Measurements from ENCODE around the gene C1orf210.

The C1orf210 gene

DNA sequence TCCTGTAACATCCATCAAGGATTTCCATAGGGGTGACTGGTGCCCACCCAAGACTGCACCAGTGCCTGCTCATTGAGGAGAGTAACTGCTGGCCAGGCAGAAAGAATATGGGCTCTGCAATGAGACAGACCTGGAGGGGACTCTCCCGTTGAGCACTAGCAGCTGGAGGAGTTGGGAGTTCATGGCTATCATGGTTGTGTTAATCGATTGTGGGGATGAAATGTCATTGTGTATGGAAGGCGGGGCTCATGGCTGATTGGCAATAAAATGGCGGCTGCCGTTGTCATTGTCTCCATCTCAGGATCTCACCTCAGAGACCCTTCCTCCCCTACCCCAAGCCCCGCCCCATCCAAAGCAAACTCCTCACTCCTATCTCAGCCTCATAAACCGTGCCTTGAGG lies 11.7 kb downstream of the C1orf210 start:
- DNase-seq: no peak

DNA sequence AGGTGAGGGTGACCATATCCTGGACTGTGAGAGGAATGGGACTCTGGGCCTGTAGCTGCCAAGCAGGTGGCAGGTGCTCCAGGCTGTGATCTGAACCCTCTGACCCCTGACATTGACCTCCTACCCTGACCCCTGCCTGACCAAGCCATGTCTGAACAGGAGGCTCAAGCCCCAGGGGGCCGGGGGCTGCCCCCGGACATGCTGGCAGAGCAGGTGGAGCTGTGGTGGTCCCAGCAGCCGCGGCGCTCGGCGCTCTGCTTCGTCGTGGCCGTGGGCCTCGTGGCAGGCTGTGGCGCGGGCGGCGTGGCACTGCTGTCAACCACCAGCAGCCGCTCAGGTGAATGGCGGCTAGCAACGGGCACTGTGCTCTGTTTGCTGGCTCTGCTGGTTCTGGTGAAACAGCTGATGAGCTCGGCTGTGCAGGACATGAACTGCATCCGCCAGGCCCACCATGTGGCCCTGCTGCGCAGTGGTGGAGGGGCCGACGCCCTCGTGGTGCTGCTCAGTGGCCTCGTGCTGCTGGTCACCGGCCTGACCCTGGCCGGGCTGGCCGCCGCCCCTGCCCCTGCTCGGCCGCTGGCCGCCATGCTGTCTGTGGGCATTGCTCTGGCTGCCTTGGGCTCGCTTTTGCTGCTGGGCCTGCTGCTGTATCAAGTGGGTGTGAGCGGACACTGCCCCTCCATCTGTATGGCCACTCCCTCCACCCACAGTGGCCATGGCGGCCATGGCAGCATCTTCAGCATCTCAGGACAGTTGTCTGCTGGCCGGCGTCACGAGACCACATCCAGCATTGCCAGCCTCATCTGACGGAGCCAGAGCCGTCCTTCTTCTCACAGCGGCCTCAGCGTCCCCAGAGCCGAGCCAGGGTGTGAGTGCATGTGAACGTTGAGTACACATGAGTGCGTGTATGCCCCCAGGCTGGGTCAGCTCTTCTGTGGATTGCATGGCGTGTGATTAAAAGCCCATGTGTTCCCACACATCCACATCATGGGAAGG lies 12.5 kb downstream of the C1orf210 start:
- no peak for DNase-seq

DNA sequence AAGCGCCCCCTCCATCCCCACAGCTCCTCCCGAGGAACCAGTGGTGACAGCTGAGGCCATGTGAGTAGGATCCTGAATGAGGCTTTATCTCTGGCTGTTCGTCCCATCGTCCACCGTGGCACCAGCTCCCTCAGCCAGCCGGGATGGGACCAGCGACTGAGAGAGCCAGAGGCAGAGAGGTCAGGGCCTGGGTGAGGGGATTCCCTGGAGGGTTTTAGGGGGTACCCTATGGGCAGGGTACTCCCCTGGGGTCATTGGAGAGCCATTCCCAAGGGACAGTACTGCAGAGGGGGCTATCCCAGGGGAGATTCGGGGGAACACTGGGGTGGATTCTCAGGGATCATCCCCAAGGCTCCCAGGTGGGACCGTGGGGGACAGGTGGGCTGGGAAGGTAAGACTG lies 13.2 kb downstream of the C1orf210 start:
- DNase-seq: peak in 11 of 14 donors; percentile 37 to 74 (median 60)

DNA sequence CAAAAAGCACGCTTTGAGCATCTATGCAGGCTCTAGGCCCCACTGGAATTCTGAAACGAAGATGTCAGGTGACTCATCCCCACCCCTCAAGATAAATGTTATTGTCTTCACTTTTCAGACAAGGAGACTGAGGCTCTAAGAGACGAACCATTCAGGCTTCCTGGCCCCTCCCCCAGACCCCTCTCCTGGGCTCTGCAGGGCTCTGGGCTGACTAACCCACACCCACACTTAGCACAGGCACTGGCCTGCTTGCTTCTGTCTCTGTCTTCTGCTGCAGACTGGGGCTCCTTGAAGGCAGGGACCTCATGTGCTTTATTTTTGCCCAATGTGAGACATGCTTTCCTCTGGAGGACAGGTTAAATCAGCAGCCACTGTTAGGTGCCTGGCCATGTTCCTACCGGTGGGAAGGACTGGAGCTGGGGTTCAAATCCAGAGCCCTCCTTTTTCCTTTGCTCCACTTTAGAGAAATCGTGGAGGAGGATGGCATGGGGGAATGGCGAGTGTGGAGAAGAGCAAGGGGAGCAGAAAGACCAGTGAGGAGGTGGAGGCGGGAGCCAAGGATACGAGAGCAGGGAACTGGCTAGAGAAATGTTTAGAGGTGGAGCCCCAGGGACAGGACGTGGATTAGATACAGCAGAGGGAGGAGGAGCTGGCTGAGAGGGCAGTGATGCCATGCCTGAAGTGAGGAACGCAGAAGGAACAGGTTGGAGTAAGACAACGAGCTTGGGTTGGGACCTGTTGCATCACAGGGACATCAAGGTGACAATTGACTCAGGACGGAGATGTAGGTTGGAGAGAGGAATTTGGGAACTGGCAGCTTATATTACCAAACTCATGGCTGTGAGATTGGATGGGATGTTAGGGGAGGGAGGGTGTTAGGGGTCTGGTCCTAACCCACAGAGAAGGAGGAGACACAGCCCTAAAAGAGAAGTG lies 13.9 kb downstream of the C1orf210 start:
- no peak for DNase-seq

DNA sequence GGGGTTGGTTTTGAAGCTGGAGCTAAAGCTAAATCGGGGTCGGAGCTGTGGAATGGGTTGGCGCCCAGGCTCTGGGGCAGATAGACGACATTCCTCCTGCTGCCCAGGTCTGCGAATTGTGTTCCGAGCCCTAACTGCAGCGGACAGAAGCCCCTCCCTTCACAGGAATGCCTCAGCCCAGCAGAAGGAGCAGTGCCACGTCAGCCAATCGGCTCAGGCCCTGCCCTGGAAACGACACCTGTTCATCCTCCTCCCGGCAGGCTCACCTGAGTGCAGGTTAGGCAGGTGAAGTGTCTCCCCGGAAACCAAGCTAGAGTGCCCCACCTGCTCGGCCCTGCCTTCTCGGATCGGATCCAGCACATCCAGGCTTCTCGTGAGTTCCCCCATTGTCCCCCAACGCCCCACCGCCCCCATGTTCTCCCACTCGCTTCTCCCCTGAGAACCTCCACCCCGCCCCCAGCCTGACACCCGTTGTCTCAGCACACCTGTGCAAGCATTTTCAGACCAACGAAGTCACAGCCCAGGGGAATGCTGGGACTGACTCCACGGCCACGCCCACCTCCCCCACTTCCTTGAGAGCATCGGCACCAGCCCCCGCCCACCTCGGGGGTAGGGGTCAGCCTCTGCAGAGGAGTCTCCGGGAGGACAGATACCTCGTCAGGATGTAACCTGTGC lies 14.8 kb downstream of the C1orf210 start:
- DNase-seq: no peak

DNA sequence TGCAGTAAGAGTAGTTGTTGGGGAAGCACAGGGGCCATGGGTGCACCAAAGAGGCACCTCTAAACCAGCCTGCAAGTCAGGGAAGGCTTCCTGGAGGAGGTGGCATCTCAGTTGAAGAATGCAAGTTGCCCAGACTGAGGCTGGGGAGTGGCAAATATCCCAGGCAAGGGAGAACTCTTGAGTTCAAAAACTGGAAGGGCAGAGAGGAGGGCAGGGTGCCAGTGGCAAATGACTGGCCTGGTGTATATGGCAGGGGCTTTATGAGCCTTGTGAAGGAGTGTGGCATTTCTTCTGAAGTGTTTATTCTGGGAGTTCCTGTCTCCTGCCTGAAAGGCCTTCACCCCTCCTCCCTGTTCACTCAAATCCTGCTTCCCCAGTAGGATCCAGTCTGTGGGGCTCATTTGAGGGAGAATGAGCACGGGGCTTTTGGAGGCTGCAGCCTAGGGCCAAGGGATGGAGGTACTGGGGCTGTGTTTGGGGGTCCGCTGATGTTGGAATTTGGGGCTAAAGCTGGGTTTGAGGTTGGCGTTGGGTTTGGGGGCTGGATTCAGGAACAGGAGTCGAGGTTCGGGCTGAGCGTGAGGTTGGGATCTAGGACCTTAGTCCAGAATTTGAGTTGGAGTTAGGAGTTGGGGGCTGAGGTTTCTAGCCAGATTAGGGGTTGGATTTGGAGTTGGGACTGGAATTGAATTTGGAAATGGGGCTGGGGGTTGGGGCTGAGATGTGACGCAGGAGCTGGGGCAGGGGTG lies 15.6 kb downstream of the C1orf210 start, which contains the start of gene TMEM125:
TMEM125 (plus strand) TSS at position 357 of the 749 bp plus-strand sequence. CDS start 2,740 bp downstream, outside the sequence.
- no peak for DNase-seq

DNA sequence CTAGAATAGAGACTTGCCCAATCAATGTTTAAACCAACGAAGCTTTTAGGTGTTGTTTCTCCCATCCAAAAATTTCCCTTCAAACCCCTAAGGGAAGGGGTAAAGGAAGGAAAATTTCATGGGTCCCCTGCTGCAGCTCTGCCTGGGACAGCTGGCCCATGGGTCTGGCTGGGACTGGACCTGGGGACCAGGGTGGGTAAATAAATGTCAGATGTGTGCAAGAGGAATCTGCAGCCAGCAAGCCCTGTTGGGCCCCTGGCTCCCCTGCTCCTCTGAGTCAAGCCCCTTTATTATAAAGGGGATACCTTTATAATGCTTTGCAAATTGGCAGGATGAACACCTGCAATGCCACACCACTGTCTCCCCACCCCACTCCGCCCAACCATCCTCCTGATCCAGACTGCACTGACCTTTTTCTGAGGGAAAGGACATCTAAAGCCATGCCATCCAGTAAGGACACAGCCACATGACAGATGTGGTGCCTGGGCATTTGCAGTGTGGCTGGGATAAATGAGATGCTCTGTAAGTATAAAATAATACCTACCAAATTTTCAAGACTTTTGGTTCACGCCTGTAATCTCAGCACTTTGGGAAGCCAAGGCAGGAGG lies 17.5 kb downstream of the C1orf210 start:
- no peak for DNase-seq

DNA sequence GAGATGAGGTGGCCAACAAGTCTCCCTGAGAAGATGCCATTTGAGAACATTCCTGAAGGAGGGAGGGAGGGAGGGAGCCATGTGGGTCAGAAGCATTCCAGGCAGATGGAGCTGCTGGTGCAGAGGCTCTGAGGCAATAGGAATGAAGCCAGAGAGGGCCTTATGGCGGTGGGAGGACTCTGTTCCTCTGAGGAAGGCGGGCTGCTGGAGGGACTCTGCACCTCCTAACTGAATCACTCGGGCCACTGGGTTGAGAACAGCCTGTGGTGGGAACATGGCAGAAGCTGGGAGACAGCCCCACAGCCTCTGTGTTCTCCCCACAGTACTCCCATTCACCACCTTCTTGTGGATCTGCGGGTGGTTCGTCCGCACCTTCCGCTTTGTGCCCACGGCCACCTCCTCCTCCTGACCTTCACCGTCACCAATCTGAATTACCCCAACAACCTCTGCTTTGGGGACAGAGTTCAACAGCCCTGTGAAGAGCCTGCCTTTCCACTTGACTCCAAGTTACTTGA lies 18.0 kb downstream of the C1orf210 start:
- peak in 1 of 14 donors; percentile 6 for DNase-seq

DNA sequence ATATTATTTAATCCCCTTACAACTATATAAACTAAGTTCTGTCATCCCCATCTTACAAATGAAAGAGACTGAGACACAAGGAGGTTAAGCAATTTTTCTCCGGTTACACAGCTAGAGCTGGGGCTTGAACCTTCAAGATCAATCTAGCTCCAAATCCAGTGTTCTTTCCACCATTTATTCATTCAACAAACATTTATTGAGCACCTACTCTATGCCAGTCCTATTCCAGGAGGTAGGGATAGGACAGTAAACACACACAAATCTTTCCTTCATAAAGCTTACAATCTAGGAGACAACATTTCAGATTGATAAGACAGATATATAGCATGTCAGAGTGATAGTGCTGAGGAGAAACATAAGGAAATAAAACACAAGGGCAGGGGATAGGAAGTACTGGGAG lies 18.5 kb downstream of the C1orf210 start:
- no peak for DNase-seq

DNA sequence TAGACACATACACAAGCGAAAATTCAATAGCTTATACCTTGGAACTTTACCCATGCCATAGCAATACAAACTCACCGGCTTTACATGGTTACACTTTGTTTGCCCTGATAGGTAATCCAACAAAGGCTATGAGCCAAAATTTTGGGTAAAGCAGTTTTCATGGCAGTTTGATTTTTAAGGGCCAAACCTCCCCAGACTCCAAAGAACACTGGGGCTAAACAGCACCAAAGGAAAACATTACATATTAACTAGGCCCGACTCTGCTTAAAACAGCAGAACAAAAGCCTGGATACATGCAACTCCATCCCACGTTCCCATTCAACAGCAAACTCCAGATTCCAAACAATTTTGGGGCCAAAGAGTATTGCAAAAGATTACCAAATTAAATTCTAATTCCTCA lies 19.9 kb downstream of the C1orf210 start:
- DNase-seq: no peak

DNA sequence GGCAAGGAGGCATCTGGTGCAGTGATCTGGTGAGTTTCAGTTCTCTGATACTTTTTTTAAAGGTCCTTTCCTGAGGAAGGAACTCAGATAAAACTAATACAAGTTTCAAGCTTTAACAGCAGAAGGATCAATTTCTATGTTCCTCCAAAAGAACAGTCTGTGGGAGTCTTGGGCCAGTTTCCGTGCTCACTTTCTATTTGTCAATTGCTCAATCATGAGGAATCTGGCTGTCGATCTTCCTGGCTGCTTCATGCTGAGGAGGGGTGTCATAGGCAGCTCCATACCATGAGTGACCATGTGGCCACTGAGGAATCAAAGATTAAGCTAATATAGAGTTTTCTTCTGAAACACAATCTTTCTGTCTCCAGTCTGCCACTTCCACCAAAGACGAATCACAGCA lies 27.0 kb downstream of the C1orf210 start:
- no peak for DNase-seq

DNA sequence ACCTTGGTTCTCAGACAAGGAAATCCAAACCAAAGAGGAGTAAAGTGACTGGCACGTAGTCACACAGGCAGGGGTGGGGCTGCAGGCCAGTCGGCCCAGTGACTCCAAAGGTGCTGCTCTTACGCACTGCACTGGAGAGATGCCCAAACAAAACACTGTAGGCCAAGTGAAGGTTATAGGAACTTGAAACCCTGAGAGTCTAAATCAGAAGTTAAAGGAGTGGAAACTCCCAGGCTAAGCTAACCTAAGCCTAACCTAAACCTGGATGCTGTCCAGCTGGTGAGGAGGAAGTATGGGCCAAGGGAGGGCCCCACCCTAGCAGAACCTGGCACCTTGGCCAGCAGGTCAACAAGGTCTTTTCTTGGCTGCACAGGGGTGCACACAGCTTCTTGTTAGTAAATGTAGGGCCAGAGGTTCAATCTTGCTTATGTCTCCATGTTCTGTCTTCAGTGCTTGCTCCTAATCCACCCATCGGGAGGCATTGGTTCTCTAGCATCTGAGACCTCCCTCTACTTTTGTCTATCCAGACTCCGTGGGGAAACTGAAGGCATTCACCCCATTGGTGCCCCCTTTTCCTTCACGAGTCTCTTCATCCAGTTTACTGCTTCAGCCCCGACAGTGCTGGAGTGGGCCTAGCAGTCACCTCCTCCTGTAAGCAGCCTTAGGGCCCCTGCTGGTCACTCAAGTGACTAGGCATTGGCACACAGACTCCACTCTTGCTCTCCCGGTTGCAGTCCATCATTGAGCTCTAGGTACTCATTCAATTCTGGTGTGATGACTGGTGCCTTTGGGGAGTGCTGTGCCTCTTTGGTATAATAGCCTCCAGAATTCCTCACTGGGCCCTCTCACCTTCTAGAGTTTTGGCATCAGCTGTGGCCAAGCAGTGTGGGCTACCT lies 28.5 kb downstream of the C1orf210 start:
- no peak for DNase-seq

DNA sequence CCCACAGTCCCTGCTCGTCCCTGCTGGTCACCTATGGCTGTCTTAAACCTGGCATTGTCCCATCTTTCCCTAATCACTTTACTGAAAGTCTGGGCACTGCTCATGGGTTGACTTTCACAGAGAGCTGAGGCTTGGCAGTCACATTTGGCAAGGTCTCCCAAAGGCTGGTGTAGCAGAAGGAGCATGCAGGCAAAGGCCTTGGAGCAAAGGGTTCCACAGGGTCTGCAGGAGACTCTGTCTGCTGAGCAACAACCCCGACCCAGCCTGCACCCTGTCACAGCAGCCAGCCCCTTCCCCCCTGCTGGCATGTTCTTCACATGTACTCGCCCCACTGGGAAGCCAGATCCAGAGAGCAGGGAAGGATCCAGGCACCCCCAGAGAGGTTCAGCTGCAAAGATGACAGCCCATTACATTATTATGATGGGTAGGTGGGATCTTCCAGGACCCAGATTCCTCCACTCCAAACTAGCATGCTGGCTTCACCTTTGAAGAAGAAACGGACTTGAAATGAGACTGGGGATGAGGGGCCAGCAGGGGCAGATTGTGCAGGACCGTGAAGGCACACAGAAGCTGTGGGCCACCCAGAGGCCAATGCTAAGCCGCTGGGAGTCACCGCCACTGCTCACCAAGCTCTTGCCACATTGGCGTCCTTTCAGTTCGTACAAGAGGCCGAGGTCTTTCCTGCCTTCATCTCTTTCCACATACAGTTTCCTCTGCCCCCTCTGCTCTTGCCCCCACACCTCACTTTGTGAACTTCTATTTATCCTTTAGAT lies 29.8 kb downstream of the C1orf210 start:
- peak in 2 of 14 donors; percentile 13 to 36 for DNase-seq

DNA sequence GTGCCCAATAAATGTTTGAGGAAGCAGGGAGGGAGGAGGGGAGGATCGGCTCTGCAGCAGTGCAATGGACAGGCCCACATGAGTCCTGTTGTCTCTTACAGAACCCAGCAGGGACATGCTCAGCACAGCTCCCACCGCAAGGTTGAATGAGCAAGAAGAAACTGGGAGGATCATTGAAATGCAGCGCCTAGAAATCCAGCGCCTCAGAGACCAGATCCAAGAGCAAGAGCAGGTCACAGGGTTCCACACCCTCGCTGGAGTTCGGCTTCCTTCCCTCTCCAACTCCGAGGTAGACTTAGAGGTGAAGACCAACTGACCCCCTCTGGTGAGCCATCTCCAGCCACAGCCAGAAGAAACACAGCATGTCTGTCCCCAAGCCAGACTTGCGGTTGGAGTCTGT lies 31.5 kb downstream of the C1orf210 start:
- DNase-seq: no peak

DNA sequence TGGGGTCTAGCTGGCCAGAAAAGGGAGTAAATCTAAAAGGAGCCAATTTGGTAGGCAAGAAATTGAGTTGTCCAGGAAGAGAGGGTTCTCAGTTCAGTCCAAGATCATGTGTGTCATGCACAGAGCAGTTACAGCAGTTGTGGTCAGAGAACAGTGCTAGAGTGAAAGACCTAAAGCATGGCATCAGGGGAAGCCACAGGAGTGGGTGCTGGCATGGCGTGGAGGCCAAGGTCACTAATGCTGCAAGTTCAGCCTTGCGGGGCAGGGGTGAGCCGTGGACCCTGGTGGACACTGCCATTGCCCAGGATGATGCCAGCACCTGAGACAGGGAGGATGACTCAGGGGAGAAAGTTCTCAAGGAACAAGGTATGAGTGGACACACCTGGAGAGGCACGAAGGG lies 32.2 kb downstream of the C1orf210 start:
- DNase-seq: no peak

DNA sequence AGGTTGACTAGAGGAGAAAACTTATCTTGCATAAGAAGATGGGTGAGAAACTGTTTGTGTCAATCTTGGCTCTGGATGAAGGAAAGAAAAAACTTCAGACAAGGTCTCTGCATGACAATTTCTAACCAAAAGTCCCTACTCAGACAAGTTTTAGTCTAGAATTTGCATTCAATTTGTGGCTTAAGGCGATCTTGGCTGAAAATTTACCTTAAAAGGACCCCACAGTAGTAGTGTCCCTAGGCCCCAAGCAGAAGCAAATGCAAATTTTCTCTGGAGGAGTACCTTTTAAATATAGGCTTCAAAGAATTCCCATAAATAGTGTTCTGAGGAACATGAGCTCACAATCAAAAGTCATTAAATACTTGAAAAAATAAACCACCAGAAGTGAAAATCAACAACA lies 33.2 kb downstream of the C1orf210 start:
- no peak for DNase-seq

DNA sequence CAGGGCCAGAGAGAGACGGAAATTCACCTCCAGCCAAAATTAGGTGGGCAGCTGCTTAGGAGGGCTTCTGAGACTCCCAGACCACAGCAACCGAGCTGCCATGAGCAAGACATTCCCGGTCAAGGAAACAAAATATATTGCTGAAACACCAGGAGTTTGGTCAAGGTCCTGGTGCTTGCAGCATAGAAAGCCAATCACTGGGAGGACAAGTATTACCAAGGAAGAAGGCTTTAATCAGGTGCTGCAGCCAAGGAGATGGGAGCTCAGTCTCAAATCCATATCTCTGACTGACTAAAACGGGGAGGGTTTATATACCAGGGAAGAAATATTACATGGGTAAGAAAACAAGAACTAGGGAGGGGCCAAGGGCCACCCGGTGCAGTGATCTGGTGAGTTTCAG lies 34.4 kb downstream of the C1orf210 start:
- no peak for DNase-seq

DNA sequence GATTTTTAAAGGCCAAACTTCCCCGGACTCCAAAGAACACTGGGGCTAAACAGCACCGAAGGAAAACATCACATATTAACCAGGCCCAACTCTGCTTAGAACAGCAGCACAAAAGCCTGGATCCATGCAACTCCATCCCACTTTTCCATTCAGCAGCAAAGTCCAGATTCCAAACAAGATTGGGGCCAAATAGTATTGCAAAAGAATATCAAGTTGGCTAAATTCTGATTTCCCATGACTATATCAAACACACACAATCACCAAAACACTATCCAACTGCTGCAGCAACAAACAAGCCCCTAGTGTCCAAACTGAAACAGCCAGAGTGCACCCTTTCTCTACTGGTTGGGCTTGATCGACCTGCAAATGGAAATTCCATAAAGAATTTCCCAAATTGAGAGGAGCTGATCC lies 35.0 kb downstream of the C1orf210 start:
- no peak for DNase-seq

Data from C1 segment of cervical spinal cord (tissue), 14 donors.